ENCODE measurements around the gene MDH2. TPM values are rescaled to one million over a fixed set of nuclear protein-coding genes. Genes with fewer than 3 reads are reported as not detected.

Gene MDH2
- total RNA-seq, 1 donor from 2014 or later, result 202 TPM

DNA sequence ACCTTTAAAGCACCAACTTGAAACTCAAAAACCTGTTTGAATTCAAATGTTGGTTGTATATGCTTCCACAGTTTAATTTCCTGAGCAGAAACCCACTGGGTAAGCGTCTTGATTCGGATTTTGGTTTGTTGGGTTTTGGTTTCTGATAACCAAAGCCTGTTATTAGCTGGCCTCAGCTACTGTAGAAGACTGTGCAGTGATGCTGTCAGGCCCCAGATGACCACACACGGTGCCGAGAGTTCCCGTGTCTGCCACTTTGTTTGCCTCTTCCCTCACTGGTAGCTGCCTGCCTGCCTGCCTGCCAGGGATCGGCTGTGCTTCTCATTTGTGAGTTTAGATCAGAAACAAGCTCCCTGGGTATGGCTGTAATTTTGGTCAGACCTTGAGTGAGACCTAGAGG is 5.6 kb downstream of the MDH2 start:
- Histone ChIP-seq H3K4me1 (ENCODE audit: insufficient read depth, low read length) (peaks cover 9% of the 10 kb centered on the region), H3K4me2 (ENCODE audit: low read length) (no peak overlapping the region), H3K27ac (ENCODE audit: low read depth, low read length) (no peak overlapping the region), H4K20me1 (ENCODE audit: insufficient read depth, low read length) (peaks cover 79% of the 10 kb centered on the region), H2AFZ (ENCODE audit: low read depth, low read length) (no peak overlapping the region), H3K27me3 (ENCODE audit: insufficient read depth, low read length) (no peaks in the 10 kb centered on the region), H3K4me3 (ENCODE audit: insufficient read depth, low read depth, low read length) (no peak overlapping the region), H3K9ac (ENCODE audit: low read length) (peak overlapping the region; percentile 39), H3K79me2 (ENCODE audit: insufficient read depth, low read length) (peaks cover 91% of the 10 kb centered on the region), H3K36me3 (ENCODE audit: insufficient read depth, low read length) (peaks cover 12% of the 10 kb centered on the region), H3K9me3 (ENCODE audit: insufficient read depth, low read depth, low read length) (no peaks in the 10 kb centered on the region)
- Mint-ChIP-seq H3K27me3 (ENCODE audit: low read depth, unreplicated experiment) (no peaks in the 10 kb centered on the region), H3K36me3 (ENCODE audit: low read depth, unreplicated experiment) (peaks cover 11% of the 10 kb centered on the region), H3K9me3 (ENCODE audit: unreplicated experiment) (no peaks in the 10 kb centered on the region), H3K4me3 (ENCODE audit: unreplicated experiment) (no peak overlapping the region), H3K27ac (ENCODE audit: unreplicated experiment) (no peak overlapping the region), H3K4me1 (ENCODE audit: low read depth, unreplicated experiment) (peaks cover 19% of the 10 kb centered on the region)
- FAIRE-seq, result no peak
- DNase-seq (ENCODE audit: low read depth), result no peak
- no peak for TF ChIP-seq EZH2 (IDR thresholded peaks at IDR 0.05; ENCODE audit: insufficient read depth, low read length)
- TF ChIP-seq, protein P1, sequence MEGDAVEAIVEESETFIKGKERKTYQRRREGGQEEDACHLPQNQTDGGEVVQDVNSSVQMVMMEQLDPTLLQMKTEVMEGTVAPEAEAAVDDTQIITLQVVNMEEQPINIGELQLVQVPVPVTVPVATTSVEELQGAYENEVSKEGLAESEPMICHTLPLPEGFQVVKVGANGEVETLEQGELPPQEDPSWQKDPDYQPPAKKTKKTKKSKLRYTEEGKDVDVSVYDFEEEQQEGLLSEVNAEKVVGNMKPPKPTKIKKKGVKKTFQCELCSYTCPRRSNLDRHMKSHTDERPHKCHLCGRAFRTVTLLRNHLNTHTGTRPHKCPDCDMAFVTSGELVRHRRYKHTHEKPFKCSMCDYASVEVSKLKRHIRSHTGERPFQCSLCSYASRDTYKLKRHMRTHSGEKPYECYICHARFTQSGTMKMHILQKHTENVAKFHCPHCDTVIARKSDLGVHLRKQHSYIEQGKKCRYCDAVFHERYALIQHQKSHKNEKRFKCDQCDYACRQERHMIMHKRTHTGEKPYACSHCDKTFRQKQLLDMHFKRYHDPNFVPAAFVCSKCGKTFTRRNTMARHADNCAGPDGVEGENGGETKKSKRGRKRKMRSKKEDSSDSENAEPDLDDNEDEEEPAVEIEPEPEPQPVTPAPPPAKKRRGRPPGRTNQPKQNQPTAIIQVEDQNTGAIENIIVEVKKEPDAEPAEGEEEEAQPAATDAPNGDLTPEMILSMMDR (IDR thresholded peaks at IDR 0.05; ENCODE audit: insufficient read depth, low read depth, low read length), result no peak

- H3K27ac Mint-ChIP-seq (ENCODE audit: unreplicated experiment), result no peak overlapping the region
- TF ChIP-seq, protein P1 (IDR thresholded peaks at IDR 0.05; ENCODE audit: insufficient read depth, low read depth, low read length), result no peak
- TF ChIP-seq EZH2 (IDR thresholded peaks at IDR 0.05; ENCODE audit: insufficient read depth, low read length), result no peak
- peaks cover 7% of the 10 kb centered on the region for H3K36me3 Mint-ChIP-seq (ENCODE audit: low read depth, unreplicated experiment)
- H3K27me3 ChIP-seq (ENCODE audit: insufficient read depth, low read length), result no peaks in the 10 kb centered on the region
- H4K20me1 ChIP-seq (ENCODE audit: insufficient read depth, low read length), result peaks cover 78% of the 10 kb centered on the region
- peak overlapping the region; percentile 25 for H3K4me2 ChIP-seq (ENCODE audit: low read length)
- H3K4me3 Mint-ChIP-seq (ENCODE audit: unreplicated experiment), result no peak overlapping the region
- H3K4me1 ChIP-seq (ENCODE audit: insufficient read depth, low read length), result peaks cover 9% of the 10 kb centered on the region
- FAIRE-seq, result no peak
- peaks cover 15% of the 10 kb centered on the region for H3K4me1 Mint-ChIP-seq (ENCODE audit: low read depth, unreplicated experiment)
- H3K27ac ChIP-seq (ENCODE audit: low read depth, low read length), result no peak overlapping the region
- H3K9me3 Mint-ChIP-seq (ENCODE audit: unreplicated experiment), result no peaks in the 10 kb centered on the region
- peak overlapping the region; percentile 39 for H3K9ac ChIP-seq (ENCODE audit: low read length)
- H3K9me3 ChIP-seq (ENCODE audit: insufficient read depth, low read depth, low read length), result no peaks in the 10 kb centered on the region
- DNase-seq (ENCODE audit: low read depth), result peak; percentile 14
- no peak overlapping the region for H2AFZ ChIP-seq (ENCODE audit: low read depth, low read length)
- no peaks in the 10 kb centered on the region for H3K27me3 Mint-ChIP-seq (ENCODE audit: low read depth, unreplicated experiment)
- H3K36me3 ChIP-seq (ENCODE audit: insufficient read depth, low read length), result peaks cover 22% of the 10 kb centered on the region
- peaks cover 81% of the 10 kb centered on the region for H3K79me2 ChIP-seq (ENCODE audit: insufficient read depth, low read length)
- no peak overlapping the region for H3K4me3 ChIP-seq (ENCODE audit: insufficient read depth, low read depth, low read length)
Observed at GRCh38 chr7:76054123-76055120, 6.5 kb downstream of the MDH2 start.

DNA sequence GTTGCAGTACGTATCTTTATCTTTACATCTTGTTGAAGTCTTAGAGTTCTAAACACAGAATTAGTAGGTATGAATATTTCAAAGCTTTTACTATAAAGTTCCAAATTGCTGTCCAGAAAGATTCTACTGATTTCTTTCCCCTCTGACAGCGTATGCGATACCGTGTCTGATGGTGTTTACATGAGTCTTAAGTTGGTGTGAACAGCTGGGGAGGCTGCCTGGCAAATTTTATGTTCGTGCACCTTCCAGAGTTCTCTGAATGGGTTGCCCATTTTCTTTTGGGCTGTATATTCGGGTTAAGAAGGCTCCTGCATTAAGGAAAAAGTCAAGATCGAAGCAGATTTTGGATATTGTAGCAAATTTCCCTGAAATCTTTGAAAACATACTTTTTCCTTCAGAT is 8.3 kb downstream of the MDH2 start:
- Mint-ChIP-seq H3K27ac (ENCODE audit: unreplicated experiment) (no peak overlapping the region), H3K9me3 (ENCODE audit: unreplicated experiment) (no peaks in the 10 kb centered on the region), H3K4me1 (ENCODE audit: low read depth, unreplicated experiment) (peaks cover 13% of the 10 kb centered on the region), H3K4me3 (ENCODE audit: unreplicated experiment) (no peak overlapping the region), H3K36me3 (ENCODE audit: low read depth, unreplicated experiment) (peaks cover 13% of the 10 kb centered on the region), H3K27me3 (ENCODE audit: low read depth, unreplicated experiment) (no peaks in the 10 kb centered on the region)
- H3K9ac ChIP-seq (ENCODE audit: low read length), result no peak overlapping the region
- no peaks in the 10 kb centered on the region for H3K9me3 ChIP-seq (ENCODE audit: insufficient read depth, low read depth, low read length)
- peaks cover 38% of the 10 kb centered on the region for H3K36me3 ChIP-seq (ENCODE audit: insufficient read depth, low read length)
- FAIRE-seq, result no peak
- peaks cover 64% of the 10 kb centered on the region for H3K79me2 ChIP-seq (ENCODE audit: insufficient read depth, low read length)
- TF ChIP-seq, protein P1 (IDR thresholded peaks at IDR 0.05; ENCODE audit: insufficient read depth, low read depth, low read length), result no peak
- TF ChIP-seq EZH2 (IDR thresholded peaks at IDR 0.05; ENCODE audit: insufficient read depth, low read length), result no peak
- DNase-seq (ENCODE audit: low read depth), result no peak
- no peak overlapping the region for H3K4me2 ChIP-seq (ENCODE audit: low read length)
- peaks cover 77% of the 10 kb centered on the region for H4K20me1 ChIP-seq (ENCODE audit: insufficient read depth, low read length)
- H3K4me1 ChIP-seq (ENCODE audit: insufficient read depth, low read length), result peaks cover 9% of the 10 kb centered on the region
- no peaks in the 10 kb centered on the region for H3K27me3 ChIP-seq (ENCODE audit: insufficient read depth, low read length)
- no peak overlapping the region for H2AFZ ChIP-seq (ENCODE audit: low read depth, low read length)
- H3K4me3 ChIP-seq (ENCODE audit: insufficient read depth, low read depth, low read length), result no peak overlapping the region
- no peak overlapping the region for H3K27ac ChIP-seq (ENCODE audit: low read depth, low read length)
